Nephron progenitor cell (in vitro differentiated cells): ENCODE measurements around the gene CBX7.
A peak's percentile ranks its signal among the peaks of the same experiment; 100 is the strongest.

Experiments used
- DNase-seq: peaks from one replicate; pipeline ENCODE4 v3.0.0; 2021
- H3K27ac Mint-ChIP-seq: 2 replicates; pipeline ENCODE4 v1.8.0; 2021; ENCODE audit warnings: mild to moderate bottlenecking, moderate library complexity, mixed read lengths
- H3K27me3 Mint-ChIP-seq: 2 replicates; pipeline ENCODE4 v1.8.0; 2021; ENCODE audit warnings: mild to moderate bottlenecking, low read depth, mixed read lengths; ENCODE audit not compliant: poor library complexity
- H3K36me3 Mint-ChIP-seq: 2 replicates; pipeline ENCODE4 v1.8.0; 2021; ENCODE audit warnings: low read depth, mixed read lengths
- H3K4me1 Mint-ChIP-seq: 2 replicates; pipeline ENCODE4 v1.8.0; 2021; ENCODE audit warnings: mixed read lengths
- H3K4me3 Mint-ChIP-seq: 2 replicates; pipeline ENCODE4 v1.8.0; 2021; ENCODE audit warnings: mild to moderate bottlenecking, moderate library complexity, mixed read lengths
- H3K9me3 Mint-ChIP-seq: 2 replicates; pipeline ENCODE4 v1.8.0; 2021; ENCODE audit warnings: mild to moderate bottlenecking, moderate library complexity, mixed read lengths
- TF ChIP-seq, protein P1 (sequence below): fragments of 200-600 bp; sonication (generic); IDR thresholded peaks from 2 replicates; pipeline ENCODE4 v1.5.0; 2021; ENCODE audit warnings: antibody characterized with exemption

The CBX7 gene

GRCh38 chr22:39184586-39185577 is 32.4 kb upstream of the CBX7 start:
- peaks cover 30% of the 10 kb centered on the region for H3K9me3 Mint-ChIP-seq
- peaks cover 16% of the 10 kb centered on the region for H3K27me3 Mint-ChIP-seq
- peaks cover 25% of the 10 kb centered on the region for H3K4me1 Mint-ChIP-seq
- H3K4me3 Mint-ChIP-seq, result no peak overlapping the region
- no peak for DNase-seq
- H3K27ac Mint-ChIP-seq, result no peak overlapping the region
- H3K36me3 Mint-ChIP-seq, result peaks cover 4% of the 10 kb centered on the region
- TF ChIP-seq, protein P1, sequence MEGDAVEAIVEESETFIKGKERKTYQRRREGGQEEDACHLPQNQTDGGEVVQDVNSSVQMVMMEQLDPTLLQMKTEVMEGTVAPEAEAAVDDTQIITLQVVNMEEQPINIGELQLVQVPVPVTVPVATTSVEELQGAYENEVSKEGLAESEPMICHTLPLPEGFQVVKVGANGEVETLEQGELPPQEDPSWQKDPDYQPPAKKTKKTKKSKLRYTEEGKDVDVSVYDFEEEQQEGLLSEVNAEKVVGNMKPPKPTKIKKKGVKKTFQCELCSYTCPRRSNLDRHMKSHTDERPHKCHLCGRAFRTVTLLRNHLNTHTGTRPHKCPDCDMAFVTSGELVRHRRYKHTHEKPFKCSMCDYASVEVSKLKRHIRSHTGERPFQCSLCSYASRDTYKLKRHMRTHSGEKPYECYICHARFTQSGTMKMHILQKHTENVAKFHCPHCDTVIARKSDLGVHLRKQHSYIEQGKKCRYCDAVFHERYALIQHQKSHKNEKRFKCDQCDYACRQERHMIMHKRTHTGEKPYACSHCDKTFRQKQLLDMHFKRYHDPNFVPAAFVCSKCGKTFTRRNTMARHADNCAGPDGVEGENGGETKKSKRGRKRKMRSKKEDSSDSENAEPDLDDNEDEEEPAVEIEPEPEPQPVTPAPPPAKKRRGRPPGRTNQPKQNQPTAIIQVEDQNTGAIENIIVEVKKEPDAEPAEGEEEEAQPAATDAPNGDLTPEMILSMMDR, result no peak

GRCh38 chr22:39183991-39184585 is 31.6 kb upstream of the CBX7 start:
- TF ChIP-seq, protein P1, result no peak
- DNase-seq, result no peak
- peaks cover 30% of the 10 kb centered on the region for H3K9me3 Mint-ChIP-seq
- peaks cover 25% of the 10 kb centered on the region for H3K4me1 Mint-ChIP-seq
- peaks cover 12% of the 10 kb centered on the region for H3K27me3 Mint-ChIP-seq
- no peak overlapping the region for H3K4me3 Mint-ChIP-seq
- no peak overlapping the region for H3K27ac Mint-ChIP-seq
- H3K36me3 Mint-ChIP-seq, result peaks cover 4% of the 10 kb centered on the region

- Mint-ChIP-seq H3K36me3 (peaks cover 4% of the 10 kb centered on the region), H3K9me3 (peaks cover 30% of the 10 kb centered on the region), H3K27ac (no peak overlapping the region), H3K4me3 (no peak overlapping the region), H3K27me3 (peaks cover 12% of the 10 kb centered on the region), H3K4me1 (peaks cover 36% of the 10 kb centered on the region)
- DNase-seq, result no peak
- TF ChIP-seq, protein P1, result no peak
These were observed 30.1 kb upstream of the CBX7 start for GRCh38 chr22:39182478-39183030.

- Mint-ChIP-seq H3K27ac (no peak overlapping the region), H3K36me3 (peaks cover 4% of the 10 kb centered on the region), H3K27me3 (peaks cover 11% of the 10 kb centered on the region), H3K9me3 (peaks cover 23% of the 10 kb centered on the region), H3K4me1 (peaks cover 39% of the 10 kb centered on the region), H3K4me3 (no peak overlapping the region)
- TF ChIP-seq, protein P1, result no peak
- no peak for DNase-seq
These were observed 29.3 kb upstream of the CBX7 start for GRCh38 chr22:39181778-39182177.

- no peak for DNase-seq
These were observed 28.9 kb upstream of the CBX7 start for GRCh38 chr22:39181356-39181755.

More at GRCh38 chr22:39181356-39181755, 28.9 kb upstream of the CBX7 start:
- Mint-ChIP-seq H3K4me1 (peaks cover 41% of the 10 kb centered on the region), H3K27me3 (peaks cover 7% of the 10 kb centered on the region), H3K27ac (peak overlapping the region; percentile 24), H3K4me3 (no peak overlapping the region), H3K9me3 (peaks cover 19% of the 10 kb centered on the region), H3K36me3 (peaks cover 4% of the 10 kb centered on the region)
- TF ChIP-seq, protein P1, result no peak
